GM19397 (cell line): ENCODE data around the gene C15orf61.

Source experiments
- ATAC-seq: cut with Tn5 transposase; IDR thresholded peaks from one replicate; pipeline ENCODE4 v1.9.1; 2021; ENCODE audit warnings: mild to moderate bottlenecking, moderate library complexity; ENCODE audit not compliant: unreplicated experiment

The C15orf61 gene

DNA sequence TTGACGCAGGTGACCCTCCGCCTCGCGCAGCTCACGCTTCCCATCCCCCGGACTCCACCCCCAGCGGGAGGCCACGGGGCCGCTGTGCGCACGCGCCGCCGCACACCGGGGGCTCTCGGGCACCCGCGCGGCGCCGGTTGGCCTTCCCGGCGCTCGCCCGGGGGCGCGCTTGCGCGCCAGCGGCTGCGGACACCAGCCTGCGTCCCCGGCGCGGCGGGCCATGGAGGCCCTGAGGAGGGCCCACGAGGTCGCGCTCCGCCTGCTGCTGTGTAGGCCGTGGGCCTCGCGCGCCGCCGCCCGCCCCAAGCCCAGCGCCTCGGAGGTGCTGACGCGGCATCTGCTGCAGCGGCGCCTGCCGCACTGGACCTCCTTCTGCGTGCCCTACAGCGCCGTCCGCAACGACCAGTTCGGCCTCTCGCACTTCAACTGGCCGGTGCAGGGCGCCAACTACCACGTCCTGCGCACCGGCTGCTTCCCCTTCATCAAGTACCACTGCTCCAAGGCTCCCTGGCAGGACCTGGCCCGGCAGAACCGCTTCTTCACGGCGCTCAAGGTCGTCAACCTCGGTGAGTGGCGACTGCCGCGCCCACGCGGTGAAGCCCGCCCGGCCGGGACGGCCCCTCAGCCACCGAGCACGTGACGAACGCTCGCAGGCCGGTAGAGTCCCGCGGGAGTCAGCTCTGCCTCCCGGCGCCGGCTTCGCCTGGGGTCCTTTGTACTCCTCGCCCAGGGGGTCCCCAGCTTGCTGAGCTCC lies at the start of gene C15orf61:
C15orf61 (plus strand) TSS at position 103 of the 754 bp plus-strand sequence; CDS start at position 221, 118 bp downstream.
- ATAC-seq: peak; percentile 74

DNA sequence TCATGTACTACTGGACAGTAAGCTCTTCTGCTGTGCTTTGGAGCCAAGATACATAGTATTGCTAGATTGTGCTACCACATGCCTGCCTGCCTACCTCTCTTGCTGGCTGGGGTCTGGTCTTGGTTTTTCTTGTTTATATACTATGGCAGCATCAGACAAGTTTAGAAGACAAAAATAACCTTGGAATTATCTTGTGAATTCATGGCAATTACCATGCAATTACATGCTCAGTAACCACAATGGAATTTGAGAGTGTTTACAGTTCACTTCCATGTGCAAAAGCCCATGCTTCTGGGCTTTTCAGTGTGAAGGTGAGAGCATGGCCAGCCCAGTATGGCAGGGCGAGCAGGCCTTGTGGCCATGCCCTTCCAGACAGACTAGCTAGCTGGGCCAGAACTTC lies 48.0 kb upstream of the C15orf61 start:
- no peak for ATAC-seq

DNA sequence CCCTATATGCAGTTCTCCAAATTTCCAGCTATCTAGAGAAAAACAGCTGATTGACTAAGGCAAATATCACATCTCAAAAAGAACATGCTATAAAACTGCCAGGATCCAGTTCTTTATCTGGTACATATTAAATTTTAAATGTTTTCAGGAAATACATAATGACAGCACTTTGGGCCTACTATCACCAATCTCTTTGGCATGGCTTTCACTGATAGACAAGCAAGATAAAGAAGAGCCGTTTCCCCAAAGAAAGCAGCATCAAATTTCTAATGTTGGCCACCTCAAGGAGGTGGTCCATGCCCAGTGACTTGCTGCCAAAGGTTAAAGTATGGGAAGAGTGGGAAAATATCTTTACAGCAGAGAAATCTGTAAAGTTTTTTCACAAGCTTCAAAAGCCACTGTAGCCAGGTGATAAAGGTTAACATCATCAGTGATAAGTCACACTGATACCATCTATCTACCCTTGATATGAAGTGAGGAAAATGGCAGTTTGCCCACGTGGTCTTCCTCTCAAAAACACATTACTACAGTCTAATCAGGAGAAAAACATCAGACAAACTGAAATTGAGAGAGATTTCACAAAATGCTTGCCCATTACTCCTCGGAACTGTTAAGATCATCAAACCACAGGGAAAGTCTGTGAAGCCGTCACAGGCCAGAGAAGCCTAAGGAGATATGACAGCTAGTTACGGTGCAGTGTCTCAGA lies 46.4 kb upstream of the C15orf61 start:
- no peak for ATAC-seq

DNA sequence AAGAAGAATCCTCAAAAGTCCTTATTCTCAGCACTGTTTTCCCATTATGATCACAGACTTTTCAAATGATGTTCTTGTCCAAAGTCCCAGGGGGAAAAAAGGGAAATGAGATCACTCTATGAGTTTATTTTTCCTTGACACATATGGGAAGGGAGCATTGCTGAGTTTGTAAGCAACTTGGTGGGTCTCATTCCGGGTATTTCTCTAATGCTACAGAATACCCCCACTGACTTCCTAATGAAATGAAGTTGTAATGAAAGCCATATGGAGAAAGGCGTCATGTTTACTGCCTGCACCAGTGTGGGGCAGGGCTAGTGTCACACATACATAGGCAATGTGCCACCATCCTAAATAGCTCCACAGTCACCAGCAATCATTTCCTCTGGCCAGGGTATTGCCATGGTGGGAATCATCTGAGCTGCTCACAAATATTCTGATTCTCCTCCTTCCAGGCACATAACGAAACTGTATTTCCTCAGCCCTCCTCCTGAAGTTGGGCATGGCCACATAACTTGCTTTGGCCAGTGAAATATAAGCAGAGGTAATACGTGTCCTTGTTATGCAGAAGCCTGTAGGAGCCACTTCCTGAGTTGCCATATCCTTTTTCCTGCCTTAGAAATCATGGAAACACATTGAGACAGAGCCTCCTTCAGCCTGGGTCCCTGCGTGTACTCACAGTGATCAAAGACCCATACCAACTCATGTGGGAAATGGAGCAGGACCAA lies 41.0 kb upstream of the C15orf61 start:
- no peak for ATAC-seq

DNA sequence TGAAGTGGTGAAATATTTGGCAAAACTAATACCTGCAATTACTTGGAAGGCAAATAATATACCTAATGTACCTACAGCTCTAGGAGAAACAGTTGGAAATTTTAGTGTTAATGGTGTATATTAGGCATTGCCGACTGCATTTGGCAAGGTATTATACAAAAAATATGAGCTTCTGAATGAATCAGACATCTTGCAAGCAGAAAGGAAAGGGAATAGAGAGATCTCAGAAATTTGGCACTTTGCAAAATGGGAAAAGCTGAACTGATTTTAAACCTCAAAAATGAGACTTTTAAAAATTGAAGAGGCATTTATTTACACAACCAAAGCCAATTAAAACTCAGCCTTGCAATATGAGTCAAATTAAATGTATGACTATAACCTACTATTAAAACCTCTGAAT lies 40.2 kb upstream of the C15orf61 start:
- ATAC-seq: no peak

DNA sequence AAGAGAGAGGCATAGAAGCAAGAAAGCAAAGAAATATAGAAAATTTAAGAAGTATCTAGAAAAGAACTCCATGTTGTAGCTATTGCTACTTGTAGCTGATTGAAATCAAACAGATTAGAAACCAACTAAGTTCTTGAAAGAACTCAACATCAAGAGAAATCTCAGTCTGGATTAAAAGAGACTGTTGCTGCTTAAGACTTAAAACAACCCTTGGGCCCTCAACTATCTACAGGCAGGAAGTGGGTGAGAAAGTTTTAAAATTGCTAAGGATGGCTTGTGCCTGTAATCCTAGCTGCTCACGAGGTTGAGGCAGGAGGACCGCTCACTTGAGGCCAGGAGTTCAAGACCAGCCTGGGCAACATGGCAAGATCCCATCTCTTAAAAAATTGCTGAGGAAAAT lies 39.3 kb upstream of the C15orf61 start:
- ATAC-seq: no peak

DNA sequence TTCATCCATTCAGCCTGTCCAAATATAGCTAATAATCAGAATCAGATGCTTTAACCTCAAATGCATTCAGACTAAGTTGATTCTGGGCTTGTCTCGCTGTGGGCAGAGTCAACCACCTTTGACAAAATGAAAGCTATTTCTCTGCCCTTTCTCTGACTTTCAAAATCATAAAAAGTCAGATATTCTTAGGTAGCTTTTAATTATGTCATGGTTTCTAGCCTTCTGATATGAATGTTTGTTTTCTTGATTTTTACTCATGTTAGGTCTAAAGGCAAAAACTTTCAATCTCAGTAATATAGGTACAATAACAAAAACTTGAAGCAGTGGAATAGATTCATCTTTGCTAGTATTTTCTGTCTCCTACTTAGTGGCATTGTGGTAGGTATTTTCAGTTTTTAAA lies 25.3 kb upstream of the C15orf61 start:
- no peak for ATAC-seq

DNA sequence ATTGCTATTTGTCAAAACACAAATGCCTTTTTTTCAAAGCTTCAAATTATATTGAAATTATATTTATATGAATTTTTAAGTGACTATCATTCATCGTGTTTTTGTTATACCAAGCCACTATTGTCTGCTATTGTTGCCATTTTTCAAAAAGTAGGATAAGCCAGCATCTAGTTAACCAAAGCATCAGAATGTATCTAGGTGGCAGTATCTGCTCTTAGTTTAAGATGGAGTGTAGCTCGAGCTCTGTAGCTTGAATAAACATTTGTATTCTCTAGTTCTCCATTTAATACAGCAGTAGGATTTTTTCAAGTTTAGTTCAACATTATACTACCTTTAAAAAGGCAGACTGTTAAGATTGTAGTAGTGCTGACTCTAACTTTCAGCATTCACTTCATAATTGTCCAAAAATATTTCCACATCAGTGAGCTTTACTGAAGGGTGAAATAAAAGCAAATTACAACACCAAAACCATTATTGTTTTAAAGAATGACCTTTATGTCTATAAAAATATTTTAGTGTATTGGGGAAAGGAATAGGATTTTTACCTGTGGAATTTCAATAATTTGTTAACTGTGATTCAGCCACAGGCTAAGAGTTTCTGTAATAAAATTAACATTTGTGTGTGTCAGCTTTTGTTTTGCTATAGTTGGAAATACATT lies 19.6 kb upstream of the C15orf61 start:
- ATAC-seq: no peak

DNA sequence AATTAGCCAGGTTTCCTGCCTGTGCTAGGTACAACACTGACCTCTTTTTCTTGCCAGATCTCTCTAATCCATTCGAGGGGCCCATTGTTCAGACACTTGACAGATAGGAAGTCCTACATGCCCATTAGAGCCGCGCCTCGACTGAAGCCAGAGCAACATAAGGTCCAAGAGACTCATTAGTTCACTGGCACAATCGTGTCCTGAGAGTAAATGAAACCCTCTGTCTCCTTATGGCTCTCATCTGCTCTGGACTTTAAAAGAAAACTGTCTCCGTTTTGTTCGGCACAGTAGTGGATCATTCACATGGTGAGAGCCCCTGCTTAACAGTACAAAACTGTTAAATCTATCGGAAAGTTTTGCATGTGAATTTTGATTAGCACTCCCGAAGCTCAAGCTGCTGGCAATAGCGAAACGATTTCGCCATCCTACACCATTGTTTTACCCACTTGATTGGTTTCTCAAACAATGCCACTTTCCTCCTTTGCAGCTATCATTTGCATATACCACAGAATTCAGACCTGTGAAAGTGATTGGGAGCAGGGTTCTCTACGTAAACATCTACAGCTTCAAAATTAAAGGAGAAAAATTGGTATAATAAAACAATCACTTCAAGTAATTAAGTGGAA lies 19.0 kb upstream of the C15orf61 start:
- no peak for ATAC-seq

DNA sequence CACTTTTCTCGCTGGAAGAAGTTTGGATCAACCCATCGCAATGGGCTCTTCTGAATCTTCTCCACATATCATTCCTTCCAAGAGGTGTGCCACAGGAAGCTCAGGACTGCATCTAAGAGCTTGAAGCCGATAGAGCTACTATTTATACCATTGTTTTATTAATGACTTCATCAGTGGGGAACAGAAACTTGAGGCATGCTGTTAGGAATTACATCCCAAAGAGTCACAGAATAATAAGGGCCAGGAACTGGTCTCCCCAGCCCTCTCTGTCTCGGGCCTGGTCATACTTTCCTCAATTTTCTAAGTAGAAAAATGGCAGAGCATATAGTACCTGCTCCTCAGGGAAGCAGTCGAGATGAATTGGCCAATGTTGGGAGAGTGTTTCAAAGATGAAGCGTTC lies 16.9 kb upstream of the C15orf61 start:
- no peak for ATAC-seq

DNA sequence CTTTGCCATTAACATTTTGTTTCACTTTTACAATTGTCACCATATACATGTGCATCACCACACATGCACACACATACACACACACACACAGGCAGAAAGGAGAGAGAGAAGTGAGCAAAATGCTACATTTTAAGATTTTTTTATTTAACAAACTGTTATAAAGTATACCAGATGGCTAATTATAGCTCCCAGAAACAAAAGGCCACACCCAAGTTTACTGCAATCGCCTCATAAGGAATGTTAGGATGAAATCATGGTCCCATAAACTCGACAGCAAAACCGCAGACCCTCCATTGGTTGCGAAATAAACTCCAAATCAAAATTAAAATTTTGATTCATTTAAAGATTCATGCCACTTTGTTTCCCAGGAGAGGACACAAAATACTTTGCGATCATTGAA lies 16.1 kb upstream of the C15orf61 start:
- ATAC-seq: no peak

DNA sequence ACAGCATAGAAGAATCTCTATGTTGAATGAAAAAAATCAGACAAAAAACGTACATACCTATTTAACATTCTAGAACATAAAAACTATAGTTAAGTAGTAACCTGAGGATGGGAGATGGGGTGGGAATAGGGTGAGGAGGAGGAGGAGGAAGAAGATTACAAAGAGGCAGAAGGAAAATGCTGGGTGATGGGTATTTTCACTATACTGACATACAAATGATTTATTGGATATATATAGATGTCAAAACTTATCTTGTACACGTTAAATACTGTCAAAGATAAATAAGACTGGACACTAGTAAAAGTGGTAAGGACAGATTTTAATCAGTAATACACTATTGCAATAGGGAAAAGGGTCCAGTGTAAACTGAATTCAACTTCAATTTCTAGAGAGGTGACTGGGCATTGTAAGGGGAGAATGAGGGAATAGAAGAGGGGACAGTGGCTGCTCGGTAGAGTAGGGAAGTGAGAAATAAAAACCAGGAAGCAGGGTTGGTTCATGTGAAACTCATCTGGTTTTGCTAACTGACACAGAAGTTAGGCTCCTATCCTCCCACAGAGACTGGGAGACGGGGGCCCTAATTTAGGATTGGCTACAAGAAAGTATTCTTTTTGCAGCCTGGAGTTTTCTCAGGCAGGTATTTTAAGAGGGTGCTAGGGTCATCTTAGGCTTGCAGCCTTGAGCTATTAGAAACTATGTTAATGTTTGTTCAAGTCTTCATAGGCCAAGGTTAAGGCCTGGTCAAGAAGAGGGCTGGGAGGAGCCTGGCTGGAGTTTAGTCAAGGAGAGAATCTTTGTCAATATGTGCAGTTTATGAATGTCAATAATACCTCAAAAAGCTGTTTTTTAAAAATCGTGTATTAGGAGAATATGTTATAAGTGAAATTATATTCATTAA lies 15.0 kb upstream of the C15orf61 start:
- no peak for ATAC-seq

DNA sequence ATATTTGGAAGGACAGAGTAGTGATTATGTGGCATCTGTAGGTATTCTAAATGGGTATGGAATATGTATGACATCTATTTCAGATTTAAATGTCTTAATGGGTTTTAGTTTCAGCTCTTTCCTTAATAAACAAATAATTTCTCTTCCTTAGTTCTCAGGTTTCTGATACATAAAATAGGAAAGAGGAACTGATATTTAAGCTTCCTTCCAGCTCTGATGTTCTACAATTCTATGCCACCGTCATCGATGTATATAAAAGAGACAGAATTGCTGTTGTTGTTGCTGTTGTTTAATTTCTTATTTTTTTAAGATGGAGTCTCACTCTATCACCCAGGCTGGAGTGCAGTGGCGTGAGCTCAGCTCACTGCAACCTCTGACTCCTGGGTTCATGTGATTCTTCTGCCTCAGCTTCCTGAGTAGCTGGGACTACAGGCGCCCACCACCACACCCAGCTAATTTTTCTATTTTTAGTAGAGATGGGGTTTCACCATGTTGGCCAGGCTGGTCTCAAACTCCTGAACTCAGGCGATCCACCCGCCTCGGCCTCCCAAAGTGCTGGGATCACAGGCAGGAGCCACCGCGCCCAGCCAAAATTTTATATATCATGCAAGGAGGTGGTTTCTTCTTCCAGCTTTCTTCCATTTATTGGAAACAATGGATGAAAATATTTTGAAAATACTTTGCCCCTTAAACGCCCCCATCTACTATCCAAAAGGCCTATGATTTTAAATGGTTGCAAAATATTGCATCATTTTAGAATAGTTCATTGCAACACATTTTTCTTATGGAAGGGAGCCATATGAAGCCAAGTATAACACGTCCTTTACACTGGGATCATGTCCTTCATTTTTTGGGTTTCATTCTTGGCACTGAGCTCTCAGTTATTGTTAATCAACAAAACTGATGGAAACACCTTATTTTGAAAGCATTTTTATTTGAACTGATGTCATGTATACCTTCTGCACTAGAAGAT lies 13.9 kb upstream of the C15orf61 start:
- no peak for ATAC-seq

DNA sequence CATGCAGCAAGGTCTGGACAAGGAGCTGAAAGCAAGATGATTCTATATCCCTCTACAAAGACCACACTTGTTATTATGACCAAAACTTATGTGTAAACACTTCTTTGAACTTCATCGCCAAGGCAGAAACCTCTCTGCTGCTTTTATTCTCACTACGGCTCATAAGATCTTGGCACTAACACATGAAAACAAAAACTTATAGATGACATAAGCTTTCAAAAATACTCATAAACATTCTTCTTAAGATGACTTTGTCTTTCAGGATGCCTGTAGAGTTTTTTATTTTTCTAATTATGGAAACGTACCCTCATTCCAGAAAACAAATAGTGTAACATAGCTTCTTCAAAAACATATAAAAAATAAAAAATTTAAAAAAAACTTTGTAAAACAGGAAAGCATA lies 12.5 kb upstream of the C15orf61 start:
- ATAC-seq: no peak

DNA sequence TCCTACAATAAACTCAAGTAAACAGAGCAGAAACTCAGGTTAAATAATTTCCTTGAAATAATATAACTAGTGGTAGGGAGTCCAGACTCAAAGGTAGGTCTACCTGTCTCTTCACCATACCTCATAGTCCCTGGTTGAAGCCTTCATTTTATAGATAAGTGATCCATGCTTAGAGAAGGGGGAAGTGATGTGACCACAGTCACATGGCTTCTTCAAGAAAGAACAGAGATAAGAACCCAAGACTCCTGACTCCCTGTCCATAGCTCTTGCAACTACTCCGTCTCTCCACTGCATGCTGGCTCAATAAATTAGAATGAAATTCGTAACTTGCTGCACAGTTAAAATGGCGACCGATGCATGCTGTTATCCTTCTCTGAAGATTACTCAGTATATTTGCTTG lies 11.0 kb upstream of the C15orf61 start:
- ATAC-seq: no peak

DNA sequence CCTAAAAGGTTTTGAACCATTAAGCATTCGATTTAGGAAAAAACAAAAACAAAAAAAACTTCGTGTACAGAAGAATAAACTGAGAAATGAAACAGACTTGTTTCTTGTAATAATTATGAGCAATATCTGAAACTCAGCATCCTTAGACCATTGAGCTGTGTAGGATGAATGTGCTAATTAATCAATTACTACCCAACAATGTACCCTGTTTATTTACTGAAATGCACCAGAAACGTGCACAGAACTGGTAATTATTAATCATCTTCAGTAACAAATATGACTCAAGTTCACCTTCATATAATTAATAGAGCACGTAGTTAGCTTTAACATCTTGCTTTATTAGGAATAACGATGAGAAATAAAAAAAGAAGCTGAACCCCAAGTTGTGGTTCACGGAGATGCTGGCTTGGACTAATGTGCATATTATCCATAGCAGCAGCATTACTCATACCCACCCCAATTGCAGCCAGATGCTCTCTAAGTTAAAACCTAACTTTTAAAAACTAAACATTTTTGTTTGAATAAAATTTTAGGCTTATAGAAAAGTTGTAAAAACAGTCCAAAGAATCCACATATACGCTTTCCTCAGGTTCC lies 10.2 kb upstream of the C15orf61 start:
- no peak for ATAC-seq

DNA sequence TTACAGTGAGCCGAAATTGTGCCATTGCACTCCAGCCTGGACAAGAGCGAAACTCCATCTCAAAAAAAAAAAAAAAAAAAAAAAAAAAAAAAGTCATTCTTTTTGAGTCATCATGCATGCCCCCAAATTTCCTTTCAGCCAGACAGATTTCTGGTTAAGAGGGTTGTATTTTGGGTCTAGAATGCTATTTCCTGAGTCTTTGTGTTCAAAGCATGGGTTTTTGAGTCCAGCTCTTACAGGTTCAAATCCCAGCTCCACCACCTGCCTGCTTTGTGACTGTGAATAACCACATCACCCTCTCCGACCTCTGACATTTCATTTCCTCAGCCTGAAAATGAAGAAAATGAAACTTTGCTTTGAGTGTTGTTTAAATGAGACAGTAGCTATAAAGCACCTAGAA lies 9.3 kb upstream of the C15orf61 start:
- no peak for ATAC-seq

DNA sequence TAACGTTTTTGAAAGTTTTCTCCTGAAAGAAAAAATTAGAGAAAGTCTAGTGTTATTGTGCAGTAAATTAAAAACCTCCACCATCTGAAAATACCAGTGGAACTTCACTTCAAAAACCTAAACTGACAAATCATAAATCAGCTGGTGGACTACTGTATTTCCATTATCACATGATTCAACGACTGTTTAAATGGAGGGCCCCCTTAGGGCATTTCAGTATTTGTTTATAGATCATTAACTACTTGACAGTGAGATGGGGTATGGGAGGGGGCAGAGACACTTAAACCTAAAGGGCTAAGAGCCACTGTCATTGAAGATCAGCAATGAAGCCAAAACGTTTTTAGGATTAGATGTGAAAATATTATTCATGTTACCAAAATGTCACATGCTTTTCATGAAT lies 8.8 kb upstream of the C15orf61 start:
- no peak for ATAC-seq
